ENCODE measurements around the gene IFT122.
"Not testable (repeated sequence)": the region's sequence is repeated elsewhere in the genome, so short reads cannot be mapped to it uniquely, and the experiment has no call there.

The IFT122 gene

GRCh38 chr3:129513705-129514104, 73.7 kb downstream of the IFT122 start:
- no peak for DNase-seq (ENCODE audit: low read depth in 2 of 2)
- TF ChIP-seq CTCF (IDR thresholded peaks at IDR 0.05; ENCODE audit: low read depth, low read length), result no peak

GRCh38 chr3:129514110-129514509, 74.1 kb downstream of the IFT122 start:
- no peak for TF ChIP-seq CTCF (IDR thresholded peaks at IDR 0.05; ENCODE audit: low read depth, low read length)
- no peak overlapping the region for H3K4me3 ChIP-seq (replicated peaks in 1 of 2; ENCODE audit: low read depth in 2 of 2, low read length in 2 of 2)
- DNase-seq (ENCODE audit: low read depth in 2 of 2), result no peak

More at GRCh38 chr3:129513705-129514104, 73.7 kb downstream of the IFT122 start:
- H3K4me3 ChIP-seq (replicated peaks in 1 of 2; ENCODE audit: low read depth in 2 of 2, low read length in 2 of 2), result no peak overlapping the region

- TF ChIP-seq CTCF (IDR thresholded peaks at IDR 0.05; ENCODE audit: low read depth, low read length), result no peak
- no peak overlapping the region for H3K4me3 ChIP-seq (replicated peaks in 1 of 2; ENCODE audit: low read depth in 2 of 2, low read length in 2 of 2)
- DNase-seq (ENCODE audit: low read depth in 2 of 2), result no peak
Measured at GRCh38 chr3:129514563-129514962, 74.5 kb downstream of the IFT122 start.

GRCh38 chr3:129515108-129515820, 75.2 kb downstream of the IFT122 start:
- not testable (repeated sequence) for H3K4me3 ChIP-seq (replicated peaks in 1 of 2; ENCODE audit: low read depth in 2 of 2, low read length in 2 of 2); DNase-seq (ENCODE audit: low read depth in 2 of 2)

- H3K4me3 ChIP-seq (replicated peaks in 1 of 2; ENCODE audit: low read depth in 2 of 2, low read length in 2 of 2); DNase-seq (ENCODE audit: low read depth in 2 of 2): not testable (repeated sequence)
Measured at GRCh38 chr3:129515821-129516432, 75.9 kb downstream of the IFT122 start.

GRCh38 chr3:129517516-129517915, 77.5 kb downstream of the IFT122 start:
- DNase-seq (ENCODE audit: low read depth in 2 of 2), result no peak
- no peak overlapping the region for H3K4me3 ChIP-seq (replicated peaks in 1 of 2; ENCODE audit: low read depth in 2 of 2, low read length in 2 of 2)
- no peak for TF ChIP-seq CTCF (IDR thresholded peaks at IDR 0.05; ENCODE audit: low read depth, low read length)

GRCh38 chr3:129518038-129518561, 78.1 kb downstream of the IFT122 start:
- H3K4me3 ChIP-seq (replicated peaks in 1 of 2; ENCODE audit: low read depth in 2 of 2, low read length in 2 of 2), result no peak overlapping the region
- TF ChIP-seq CTCF (IDR thresholded peaks at IDR 0.05; ENCODE audit: low read depth, low read length), result no peak
- DNase-seq (ENCODE audit: low read depth in 2 of 2), result no peak
